LNCaP clone FGC (cell line): ENCODE results near the gene DYRK1A.
"Not testable (repeated sequence)": the region's sequence is repeated elsewhere in the genome, so short reads cannot be mapped to it uniquely, and the experiment has no call there.

Experiments
- DNase-seq: peaks from one replicate; pipeline ENCODE4 v3.0.0-alpha.2; 2011; ENCODE audit warnings: low read depth
- H3K4me3 ChIP-seq: 2 replicates; pipeline ENCODE4 v1.5.1; 2011; ENCODE audit warnings: mild to moderate bottlenecking, low read depth, low read length, control low read depth
- TF ChIP-seq, protein P1 (sequence below): IDR thresholded peaks from 2 replicates; pipeline ENCODE4 v1.5.1; 2012; ENCODE audit warnings: mild to moderate bottlenecking; ENCODE audit not compliant: control insufficient read depth, insufficient read depth; ENCODE audit errors: extremely low read depth

The DYRK1A gene

DNA sequence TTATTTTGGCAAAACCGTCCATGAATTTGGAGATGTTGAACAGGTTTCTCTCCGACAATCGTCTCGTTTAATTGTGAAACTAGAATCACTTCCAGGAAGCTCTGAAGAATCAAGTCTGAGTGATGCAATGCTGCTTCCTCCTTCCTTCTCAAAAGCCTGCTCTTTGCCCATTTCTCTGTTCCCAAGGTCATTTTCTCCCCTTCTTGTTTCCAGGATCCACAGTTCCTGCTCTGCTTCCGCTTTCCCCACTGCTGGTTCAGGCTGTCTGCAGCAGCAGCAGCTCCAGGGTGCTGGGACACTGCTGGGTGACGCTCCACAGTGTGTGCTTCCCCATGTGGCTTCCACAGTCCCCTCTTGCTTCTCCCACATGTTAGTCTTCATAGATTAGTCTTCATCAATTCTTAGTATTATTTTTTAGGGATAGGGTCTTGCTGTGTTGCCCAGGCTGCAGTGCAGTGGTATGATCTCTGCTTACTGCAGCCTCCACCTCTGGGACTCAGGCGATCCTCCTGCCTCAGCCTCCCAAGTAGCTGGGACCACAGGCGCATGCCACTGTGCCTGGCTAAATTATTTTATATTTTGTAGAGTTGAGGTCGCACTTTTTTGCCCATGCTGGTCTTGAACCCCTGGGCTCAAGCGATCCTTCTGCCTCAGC is 156.2 kb downstream of the DYRK1A start:
- no peak for DNase-seq
- TF ChIP-seq, protein P1, sequence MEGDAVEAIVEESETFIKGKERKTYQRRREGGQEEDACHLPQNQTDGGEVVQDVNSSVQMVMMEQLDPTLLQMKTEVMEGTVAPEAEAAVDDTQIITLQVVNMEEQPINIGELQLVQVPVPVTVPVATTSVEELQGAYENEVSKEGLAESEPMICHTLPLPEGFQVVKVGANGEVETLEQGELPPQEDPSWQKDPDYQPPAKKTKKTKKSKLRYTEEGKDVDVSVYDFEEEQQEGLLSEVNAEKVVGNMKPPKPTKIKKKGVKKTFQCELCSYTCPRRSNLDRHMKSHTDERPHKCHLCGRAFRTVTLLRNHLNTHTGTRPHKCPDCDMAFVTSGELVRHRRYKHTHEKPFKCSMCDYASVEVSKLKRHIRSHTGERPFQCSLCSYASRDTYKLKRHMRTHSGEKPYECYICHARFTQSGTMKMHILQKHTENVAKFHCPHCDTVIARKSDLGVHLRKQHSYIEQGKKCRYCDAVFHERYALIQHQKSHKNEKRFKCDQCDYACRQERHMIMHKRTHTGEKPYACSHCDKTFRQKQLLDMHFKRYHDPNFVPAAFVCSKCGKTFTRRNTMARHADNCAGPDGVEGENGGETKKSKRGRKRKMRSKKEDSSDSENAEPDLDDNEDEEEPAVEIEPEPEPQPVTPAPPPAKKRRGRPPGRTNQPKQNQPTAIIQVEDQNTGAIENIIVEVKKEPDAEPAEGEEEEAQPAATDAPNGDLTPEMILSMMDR: no peak
- no peak overlapping the region for H3K4me3 ChIP-seq

DNA sequence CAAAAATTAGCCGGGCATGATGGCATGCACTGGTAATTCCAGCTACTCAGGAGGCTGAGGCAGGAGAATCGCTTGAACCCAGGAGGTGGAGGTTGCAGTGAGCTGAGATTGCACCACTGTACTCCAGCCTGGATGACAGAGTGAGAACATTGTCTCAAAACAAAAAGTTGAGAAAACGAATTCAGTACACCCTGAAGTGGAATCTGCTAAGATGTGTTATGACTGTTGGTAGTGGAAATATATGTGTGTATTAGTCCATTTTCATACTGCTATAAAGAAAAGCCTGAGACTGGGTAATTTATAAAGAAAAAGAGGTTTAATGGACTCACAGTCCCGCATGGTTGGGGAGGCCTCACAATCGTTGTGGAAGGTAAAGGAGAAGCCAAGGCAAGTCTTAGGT is 158.4 kb downstream of the DYRK1A start:
- DNase-seq, H3K4me3 ChIP-seq: not testable (repeated sequence)

DNA sequence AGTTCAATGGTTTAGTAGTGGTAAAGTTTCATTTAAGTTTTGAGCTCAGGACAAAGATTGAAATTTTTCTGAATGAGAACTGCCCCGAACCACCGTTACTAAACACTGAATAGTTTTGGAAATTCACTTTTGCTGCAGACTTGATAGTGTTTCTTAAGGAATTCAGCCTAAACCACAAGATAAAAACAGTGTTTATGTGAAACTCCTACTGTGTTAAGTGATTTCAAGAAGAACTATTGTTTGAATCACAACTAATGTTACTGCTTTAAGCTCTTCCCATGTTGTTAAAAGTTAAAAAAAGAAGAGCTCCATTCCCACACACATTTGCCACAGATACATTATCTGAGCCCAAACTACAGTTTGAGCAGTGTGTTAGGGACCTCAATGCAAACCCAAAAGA is 159.2 kb downstream of the DYRK1A start:
- TF ChIP-seq, protein P1: no peak
- DNase-seq: no peak
- no peak overlapping the region for H3K4me3 ChIP-seq

DNA sequence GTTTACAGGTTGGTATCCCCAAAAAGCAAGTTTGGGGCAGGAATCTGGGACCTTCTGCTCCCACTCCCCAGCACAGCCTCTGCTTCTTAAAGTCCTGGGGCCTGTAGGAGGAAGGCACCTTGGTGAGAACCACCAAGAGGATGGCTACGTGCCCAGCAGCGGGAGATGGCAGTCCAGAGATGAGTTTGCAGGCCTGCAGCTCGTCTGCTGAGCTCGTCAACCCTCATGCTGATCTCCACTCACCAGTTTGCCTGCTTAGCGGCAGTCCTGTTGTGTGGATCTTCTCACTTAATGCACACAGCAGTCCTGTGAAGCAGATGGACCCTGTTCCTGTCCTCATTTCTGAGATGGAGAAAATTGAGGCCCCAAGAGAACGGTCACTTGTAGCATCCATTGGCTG is 160.5 kb downstream of the DYRK1A start:
- no peak overlapping the region for H3K4me3 ChIP-seq
- TF ChIP-seq, protein P1: no peak
- DNase-seq: no peak

DNA sequence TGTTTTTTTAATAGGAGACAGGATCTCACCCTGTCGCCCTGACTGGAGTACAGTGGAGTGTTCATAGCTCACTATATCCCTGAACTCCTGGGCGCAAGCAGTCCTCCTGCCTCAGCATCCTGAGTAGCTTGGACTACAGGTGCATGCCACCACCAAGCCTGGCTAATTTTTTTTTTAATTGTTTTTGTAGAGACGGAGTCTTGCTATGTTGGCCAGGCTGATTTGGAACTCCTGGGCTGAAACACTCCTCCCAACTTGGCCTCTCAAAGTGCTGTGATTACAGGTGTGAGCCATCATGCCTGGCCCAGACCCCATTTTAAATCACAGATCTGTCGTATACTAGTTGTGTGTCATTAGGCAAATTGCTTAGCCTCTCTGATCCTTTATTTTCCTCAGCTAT is 161.1 kb downstream of the DYRK1A start:
- DNase-seq: no peak
- no peak overlapping the region for H3K4me3 ChIP-seq

DNA sequence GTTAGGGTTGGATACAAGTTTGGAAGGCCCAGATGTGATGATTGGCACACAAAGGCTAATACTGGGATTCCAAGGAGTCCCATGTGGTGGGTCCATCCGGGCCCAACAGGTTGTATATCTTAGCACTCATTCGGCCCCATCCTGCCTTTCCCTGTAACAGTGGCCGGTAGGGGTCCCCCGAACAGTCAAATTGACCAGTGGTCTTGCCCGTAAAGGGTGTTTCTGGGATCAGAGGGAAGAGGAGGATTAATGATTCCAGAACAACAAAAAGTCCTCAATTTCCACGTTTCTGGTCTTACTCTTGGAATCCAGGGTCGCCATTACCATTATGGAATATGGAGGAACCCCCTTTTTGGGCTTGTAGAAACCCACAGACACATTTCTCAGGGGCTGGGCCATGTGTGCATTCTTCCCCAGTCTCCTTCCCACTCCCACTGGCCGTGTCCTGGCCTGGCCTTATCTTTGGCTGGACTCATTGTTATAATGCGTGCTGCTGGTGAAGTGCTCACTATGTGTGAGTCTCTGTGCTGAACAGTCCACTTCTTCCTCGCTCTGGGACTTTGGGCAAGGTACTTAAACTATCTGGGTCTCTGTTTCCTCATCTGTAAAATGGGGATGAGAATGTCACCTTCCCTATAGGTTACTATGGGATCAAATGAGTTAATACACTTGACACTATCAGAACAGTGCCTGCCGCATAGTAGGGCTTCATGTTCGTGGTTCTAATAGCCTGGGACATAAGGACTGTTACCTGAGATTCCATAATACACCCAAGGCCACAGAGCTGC is 161.8 kb downstream of the DYRK1A start:
- no peak overlapping the region for H3K4me3 ChIP-seq
- TF ChIP-seq, protein P1: no peak
- no peak for DNase-seq

More for the DNA sequence above, 161.1 kb downstream of the DYRK1A start:
- TF ChIP-seq, protein P1: no peak

DNA sequence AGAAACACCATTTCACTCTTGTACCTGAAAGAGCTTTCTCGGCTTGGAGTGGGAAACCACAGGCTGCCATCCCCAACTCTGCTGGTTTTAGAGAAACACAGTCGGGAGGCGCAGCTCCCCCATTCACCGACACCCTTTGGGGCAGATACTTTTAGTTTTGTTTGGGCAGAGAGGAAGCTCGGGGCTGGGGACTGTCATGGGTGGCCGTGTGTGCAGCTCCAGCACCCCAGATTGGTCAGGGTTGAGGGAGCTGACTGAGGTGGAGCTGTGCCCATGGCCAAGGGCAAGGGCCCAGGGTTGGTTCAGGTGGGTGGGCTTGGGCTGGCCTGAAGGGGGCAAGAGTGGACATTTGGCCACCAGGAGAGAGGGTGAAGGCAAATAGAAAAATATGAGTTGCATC is 163.1 kb downstream of the DYRK1A start:
- no peak for DNase-seq
- no peak overlapping the region for H3K4me3 ChIP-seq
- TF ChIP-seq, protein P1: no peak
